ENCODE data around the gene FEZF1.

FEZF1 gene

DNA sequence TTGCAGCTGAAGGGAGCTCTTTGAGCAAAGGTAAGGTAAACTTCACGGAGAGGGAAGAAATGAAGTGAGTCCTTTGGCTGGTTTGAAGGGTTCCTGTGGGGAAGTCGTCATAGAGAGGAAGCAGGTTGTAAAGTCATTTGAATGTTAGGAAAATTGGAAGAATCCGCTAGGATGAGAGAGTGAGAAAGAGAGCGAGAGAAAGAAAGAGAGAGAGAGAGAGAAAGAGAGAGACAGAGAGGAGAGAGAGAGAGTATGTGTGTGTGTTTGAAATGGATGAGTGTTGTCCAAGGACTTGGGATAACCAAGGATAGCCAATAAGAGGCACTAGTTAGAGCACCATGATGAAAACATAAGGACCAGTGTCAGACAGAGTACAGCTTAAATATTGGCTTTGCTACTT, 43.1 kb downstream of the FEZF1 start:
- no peak for DNase-seq

DNA sequence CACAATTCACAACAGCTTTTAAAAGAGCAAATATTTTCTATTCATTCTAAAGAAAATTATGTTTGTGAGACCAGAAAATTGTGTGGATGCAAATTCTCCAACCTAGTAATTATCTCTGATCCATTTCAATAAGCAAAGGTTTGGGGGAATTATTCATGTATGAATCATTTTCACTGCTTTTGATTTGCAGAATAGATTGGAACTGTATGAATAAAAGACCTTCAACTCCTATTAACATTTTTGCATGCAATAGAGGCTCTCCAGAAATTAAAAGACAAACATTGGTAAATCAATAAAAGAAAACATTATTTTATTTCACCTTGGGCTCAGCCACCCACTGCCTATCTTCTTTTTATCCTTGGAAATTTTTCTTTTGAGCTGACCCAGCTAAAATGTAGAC, 43.5 kb downstream of the FEZF1 start:
- DNase-seq, result no peak

DNA sequence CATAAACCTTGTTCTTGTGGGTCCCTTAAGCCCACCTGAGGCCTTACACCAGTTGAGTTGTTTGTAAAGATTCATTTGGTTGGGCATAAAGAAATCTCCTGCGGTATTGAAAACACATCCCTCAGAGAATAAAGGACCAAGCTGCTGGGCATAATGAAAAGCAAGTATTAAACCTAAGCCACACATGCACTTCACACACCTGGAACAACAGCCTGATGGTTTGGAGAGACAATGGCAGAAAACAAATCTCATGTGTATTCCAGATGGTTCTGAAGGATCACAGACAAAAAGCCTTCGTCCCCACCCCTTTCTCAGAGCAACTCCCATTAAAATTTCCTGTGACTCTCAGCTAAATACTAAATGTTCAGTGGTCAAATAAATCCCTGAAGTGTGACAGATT, 44.2 kb downstream of the FEZF1 start:
- no peak for DNase-seq

DNA sequence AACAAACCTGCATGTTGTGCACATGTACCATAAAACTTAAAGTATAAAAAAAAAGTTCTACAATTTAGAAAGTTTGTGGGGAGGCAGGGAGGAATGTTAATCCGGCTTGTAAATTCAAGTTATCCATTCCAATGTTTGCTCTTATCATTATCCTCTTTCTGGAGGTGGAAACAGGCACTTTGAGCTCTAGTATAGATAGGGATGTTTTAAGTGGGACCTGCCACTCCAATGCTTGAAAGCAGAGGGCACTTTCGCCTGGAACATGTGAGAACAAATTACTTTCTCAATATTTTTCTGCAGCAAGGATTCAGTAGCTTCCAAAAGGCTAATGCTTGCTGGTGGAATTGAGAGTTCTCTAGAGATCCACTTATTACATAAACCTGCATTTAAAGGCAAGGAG, 45.6 kb downstream of the FEZF1 start:
- no peak for DNase-seq

DNA sequence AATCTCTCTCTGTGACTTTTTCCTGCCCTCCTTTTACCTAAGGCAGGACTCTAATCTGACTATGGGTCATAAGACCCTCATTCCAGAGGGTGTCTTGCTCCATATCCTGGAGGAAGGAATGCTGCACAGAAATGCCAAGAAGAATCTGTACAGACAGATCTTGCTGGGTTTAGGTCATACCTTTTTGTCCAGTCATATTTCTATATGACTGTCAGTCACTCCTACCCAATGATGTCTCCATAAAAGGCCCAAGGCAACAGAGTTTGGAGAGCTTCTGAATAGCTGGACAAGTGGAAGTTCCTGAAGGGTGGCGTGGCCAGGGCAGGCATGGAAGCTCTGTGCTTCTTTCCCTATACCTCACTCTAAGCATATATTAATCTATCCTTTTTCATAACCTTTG, 47.5 kb downstream of the FEZF1 start:
- DNase-seq, result no peak

DNA sequence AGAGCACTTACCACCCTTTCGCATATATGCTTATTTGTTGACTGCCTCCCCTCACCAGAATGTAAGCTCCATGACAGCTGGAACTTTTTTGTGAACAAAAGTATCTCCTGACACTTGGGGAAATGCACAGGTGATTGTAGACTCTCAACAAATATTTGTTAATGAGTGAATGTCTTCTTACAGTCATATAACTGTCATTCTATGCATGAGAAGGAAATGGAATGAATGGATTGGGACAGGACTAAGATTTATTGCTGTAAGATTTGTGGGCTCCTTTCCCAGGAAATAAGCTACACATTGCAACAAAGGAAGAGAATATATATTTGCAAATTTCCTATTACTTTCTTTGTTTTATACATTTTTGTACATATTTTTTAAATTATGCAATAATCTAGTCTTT, 48.5 kb downstream of the FEZF1 start:
- no peak for DNase-seq

DNA sequence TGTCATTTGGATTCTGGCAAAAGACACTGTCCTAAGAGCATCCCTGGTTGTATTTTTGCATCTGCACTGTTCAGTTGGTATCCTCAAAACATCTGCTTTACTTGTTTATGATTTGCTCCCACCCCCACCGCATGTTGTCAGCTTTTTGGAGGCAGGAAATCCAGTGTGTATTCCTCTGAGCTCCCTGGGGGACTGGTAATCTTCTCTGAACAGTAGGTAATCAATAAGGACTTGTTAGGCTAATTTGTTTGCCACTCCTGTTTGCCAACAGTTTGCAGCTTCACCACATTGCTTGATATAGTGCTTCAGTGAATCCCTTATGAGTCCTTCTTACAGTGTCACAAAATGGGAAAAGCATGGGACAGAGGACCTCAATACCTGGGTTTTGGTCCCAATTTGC, 49.1 kb downstream of the FEZF1 start:
- DNase-seq, result no peak
